HG03575 (cell line): ENCODE results near the gene POLR3GL.

Experiments used
- ATAC-seq: cut with Tn5 transposase; IDR thresholded peaks from one replicate; pipeline ENCODE4 v1.9.1; 2021; ENCODE audit not compliant: unreplicated experiment, insufficient number of reproducible peaks, low FRiP score; ENCODE audit errors: extremely low read depth

Gene POLR3GL

DNA sequence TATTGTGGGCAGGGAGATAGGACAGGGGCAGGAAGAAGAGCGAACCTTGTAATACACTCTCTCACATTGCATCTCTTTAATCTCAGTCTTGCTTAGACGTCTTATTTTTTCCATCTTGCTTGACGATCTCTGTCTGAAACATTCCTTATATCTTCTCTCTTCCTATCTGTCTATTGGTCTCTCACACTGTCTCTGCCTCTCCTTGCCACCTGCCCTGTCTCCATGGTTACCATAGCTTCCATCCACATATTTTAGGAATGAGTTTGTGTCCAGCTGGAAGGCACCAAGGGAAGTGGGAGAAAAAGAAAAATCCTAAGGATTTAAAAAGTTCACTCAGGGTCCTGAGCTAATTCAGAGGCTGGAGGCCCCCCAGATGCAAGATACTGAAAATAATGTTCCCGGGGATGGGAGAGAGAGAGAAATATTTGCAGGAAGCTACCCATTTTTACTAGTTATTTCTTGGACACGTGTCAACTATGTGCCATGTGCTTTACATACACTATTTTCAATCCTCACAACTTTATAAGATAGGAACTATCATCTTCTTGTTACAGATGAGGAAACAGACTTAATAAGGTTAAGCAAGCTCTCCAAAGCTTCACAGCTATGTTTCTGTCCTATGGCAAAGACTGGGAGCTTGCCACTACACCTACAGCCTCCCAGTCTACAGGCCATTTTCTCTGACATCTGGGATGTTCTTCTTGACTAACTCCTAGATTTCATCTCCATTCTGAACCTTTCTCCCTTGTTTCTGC lies 1.0 kb upstream of the POLR3GL start:
- no peak for ATAC-seq

GRCh38 chr1:145965119-145965744 lies 742 bp downstream of the POLR3GL start:
- ATAC-seq: no peak

DNA sequence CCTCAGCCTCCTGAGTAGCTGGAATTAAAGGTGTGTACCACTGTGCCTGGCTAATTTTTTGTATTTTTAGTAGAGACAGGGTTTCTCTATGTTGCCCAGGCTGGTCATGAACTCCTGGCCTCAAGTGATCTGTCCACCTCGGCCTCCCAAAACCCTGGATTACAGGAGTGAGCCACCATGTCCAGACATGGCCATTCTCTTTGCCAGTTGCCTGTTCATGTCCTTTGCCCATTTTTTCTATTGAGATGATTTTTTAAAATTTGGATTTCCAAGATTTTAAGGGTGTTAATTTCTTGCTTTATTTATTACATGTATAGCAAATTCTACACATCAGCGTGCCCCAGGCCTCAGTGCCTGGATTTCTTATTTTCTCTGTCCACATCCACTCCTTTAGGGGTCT lies 2.8 kb downstream of the POLR3GL start:
- no peak for ATAC-seq

DNA sequence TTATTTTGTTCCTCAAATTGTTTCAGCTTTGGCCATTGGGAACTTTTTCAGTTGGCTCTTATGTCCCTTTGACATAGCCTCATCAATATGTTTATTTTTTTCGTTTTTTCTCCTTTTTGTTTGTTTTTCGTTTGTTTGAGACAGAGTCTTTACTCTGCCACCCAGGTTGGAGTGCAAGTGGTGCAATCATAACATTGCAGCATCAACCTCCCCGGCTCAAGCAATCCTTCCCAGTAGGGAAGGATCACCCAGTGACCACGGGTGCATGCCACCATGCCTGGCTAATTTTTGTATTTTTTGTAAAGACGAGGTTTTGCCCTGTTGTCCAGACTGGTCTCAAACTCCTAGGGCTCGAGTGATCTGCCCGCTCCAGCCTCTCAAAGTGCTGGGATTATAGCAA lies 8.1 kb downstream of the POLR3GL start:
- ATAC-seq: no peak

DNA sequence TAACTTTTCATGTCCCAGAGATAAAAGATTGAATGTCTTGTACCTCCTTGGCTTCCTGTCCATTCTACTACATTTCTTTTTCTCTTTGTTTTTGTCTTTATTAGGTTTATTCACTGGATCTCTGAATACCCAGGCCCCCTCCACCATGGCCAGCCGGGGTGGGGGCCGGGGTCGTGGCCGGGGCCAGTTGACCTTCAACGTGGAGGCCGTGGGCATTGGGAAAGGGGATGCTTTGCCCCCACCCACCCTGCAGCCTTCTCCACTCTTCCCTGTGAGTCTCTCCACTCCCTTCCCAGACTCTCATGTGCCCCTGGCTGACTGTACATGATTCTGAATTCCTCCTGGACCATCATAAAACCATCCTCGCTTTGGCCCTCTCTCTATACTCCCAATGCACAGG lies 10.2 kb downstream of the POLR3GL start:
- ATAC-seq: no peak

GRCh38 chr1:145975216-145975615 lies 10.7 kb downstream of the POLR3GL start:
- no peak for ATAC-seq

- no peak for ATAC-seq
Observed at GRCh38 chr1:145977016-145977415, 12.5 kb downstream of the POLR3GL start.

DNA sequence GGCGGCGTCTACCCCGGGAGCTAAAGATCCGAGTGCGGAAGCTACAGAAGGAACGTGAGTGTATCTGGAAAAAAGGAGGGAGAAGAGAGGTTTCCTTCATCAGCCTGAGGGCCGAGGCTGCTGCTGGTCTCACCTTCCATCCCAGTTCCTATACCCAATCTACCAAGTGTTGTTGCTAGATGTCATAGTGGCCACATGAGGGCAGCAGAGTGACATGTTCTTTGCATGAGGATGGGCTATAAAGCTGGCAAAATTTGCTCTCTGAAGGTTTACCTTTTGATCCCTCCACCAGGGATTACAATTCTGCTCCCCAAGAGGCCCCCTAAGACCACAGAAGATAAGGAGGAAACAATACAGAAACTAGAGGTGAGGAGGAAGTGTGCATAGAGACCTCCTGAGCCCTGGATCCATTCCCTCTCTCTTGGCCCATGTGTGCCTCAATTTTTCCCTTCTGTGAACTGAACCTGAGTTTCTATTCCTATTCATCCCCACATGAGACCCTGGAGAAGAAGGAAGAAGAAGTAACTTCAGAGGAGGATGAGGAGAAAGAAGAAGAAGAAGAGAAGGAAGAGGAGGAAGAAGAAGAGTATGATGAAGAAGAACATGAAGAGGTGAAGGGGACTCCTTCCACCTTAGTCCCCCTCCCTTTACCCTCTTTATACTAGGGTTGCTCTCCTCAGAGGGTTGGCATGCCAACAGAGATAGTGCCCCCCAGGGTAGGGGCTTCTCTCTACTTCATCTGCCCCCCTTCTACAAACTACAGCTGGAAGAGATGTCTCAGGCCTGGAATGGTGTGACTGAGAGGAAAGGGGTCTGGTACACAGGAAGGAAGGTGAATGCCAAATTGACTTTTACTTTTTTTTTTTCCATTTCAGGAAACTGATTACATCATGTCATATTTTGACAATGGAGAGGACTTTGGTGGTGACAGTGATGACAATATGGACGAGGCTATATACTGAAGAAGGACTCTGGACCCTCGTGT lies 13.3 kb downstream of the POLR3GL start:
- ATAC-seq: no peak

- no peak for ATAC-seq
Observed at GRCh38 chr1:145978471-145978853, 14.0 kb downstream of the POLR3GL start.

- peak; percentile 60 for ATAC-seq
Observed at GRCh38 chr1:145978854-145979745, 14.6 kb downstream of the POLR3GL start.

DNA sequence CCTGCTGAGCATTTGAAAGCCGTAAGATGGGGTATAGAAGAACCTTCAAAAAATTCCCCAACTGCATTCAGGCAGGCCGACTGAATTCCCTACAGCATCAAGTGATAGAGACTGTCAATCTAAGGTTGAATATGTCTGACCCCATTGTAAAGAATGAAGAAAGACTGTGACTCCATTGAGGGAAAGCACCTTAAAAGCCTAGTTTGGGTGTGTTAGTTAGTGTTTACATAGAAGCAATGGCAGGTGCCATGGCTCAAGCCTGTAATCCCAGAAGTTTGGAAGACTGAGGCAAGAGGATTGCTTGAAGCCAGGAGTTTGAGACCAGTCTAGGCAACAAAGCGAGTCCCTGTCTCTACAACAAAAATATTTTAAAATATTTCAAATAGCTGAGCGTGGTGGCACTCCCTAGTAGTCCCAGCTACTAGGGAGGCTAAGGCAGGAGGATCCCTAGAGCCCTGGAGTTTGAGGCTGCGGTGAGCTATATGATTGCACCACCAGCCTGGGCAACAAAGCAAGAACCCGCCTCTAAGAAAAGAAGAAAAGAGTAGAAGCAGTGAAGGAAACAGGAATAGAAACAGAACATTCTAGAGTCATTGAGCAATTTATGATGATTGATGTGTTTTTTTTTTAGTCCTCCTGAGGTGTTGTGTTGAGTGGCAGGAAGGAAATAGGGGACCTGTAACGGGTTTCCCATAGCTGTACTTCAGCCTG lies 15.4 kb downstream of the POLR3GL start:
- ATAC-seq: no peak

GRCh38 chr1:145980457-145980994 lies 16.0 kb downstream of the POLR3GL start:
- no peak for ATAC-seq

DNA sequence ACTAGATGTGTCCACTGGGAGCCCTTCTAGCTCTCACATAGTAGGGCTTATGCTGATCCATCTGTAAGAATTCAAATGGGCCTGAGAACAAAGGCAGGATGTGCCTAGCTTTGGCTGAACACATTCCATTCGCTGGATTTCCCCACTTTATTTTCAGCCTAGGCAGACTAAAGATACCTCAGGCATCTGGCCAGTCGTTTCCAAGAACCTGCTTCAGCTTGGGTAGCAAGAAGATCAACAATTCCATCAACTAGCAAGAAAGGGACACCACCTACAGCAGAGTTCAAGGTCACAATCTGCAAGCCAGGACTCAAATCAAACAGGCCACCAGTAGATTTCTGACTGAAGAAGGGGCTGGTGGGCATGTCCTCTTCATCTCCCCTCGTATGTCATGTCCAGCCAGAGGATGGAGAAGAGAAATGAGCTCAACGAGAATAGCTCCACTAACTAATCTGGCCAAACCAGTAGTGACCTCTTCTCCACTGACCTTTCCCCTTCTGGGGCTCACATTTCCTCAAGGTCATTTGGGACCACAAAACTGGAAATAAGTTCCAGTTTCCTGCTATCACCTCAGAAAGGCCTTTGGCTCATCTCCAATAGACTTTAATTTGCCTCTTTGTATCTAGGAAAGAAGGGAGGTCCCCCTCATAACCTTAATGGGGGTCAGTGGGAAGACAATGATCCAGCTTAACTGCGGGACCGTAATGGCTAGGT lies 17.7 kb downstream of the POLR3GL start:
- no peak for ATAC-seq

DNA sequence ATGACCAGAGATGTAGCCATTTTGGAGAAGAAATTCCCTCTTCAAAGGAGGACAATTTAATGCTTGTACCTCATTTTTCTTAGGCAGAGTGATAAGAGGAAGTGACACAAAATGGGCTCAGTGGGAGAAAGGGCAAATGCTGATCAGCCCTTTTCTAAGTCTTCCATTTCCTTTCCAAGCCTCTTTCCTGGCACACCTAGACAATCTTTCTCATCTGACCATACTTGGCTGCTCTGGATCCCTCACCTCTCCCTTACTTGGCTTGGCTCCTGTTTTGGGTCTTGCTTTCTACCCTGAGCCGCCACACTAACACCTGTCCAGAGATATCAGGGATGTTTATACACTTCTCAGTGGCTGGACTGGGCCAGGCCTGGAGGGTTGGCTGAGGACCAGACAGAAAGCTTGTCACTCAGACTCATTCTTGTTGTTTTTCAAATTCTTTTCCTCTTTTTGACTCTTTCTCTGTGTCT lies 18.8 kb downstream of the POLR3GL start:
- no peak for ATAC-seq

DNA sequence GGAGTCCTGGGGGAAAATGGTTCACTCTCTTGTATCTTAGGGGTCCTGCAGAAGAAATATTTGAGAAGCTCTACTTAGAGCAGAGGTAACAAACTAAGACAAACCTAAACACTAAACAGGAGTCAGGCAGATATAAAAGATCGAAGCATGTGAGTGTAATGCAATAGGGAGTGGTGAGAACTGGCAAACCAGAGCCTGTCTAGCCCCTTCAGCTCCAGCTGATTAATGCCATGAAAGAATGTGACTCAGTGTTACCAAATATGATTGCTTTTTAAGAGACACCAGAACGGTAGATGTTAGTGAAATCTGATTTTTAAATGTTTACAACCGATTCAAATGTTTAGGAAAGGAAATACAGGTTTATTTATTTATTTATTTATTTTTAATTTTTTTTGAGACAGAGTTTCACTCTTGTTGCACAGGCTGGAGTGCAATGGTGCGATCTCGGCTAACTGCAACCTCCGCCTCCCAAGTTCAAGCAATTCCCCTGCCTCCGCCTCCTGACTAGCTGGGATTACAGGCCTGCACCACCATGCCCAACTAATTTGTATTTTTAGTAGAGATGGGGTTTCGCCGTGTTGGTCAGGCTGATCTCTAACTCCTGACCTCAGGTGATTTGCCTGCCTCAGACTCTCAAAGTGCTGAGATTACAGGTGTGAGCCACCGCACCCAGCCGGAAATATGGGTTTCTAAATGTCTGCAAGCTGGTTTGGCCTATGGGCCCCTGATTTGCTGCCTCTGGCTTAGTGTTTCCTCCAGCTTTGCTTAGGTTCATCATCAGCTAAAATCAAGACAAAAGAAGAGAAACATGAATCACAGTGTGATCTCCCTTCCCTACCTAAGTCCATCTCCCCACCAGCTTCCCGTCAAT lies 19.7 kb downstream of the POLR3GL start:
- no peak for ATAC-seq

- ATAC-seq: no peak
Observed at GRCh38 chr1:145985129-145985501, 20.6 kb downstream of the POLR3GL start.
